CD4-positive, alpha-beta T cell (primary cell): ENCODE measurements around the gene ADCY2. TPM values are rescaled to one million over a fixed set of nuclear protein-coding genes. Genes with fewer than 3 reads are reported as not detected.

Experiments used
- ATAC-seq: fragments of 200-7000 bp; cut with Tn5 transposase; one replicate; pipeline ENCODE4 v1.10.0; 2022; ENCODE audit warnings: mild to moderate bottlenecking; ENCODE audit not compliant: poor library complexity
- CTCF ChIA-PET: fragments of 350-600 bp; sonication (Branson Sonifier 250); formaldehyde crosslinking; loops from one replicate; lab custom pipeline; 2021; ENCODE audit warnings: antibody characterized with exemption, inconsistent platforms; lab: Charles Lee
- POLR2A ChIA-PET: fragments of 350-600 bp; sonication (Branson Sonifier 250); formaldehyde crosslinking; loops from one replicate; lab custom pipeline; 2021; ENCODE audit warnings: antibody characterized with exemption, inconsistent platforms; lab: Charles Lee
- DNase-seq, 14 experiments: peaks; one replicate each; pipeline ENCODE4 v3.0.0-alpha.2; 2013 to 2020; ENCODE audit warnings: mixed read lengths in 2 of 14
- H3K27ac ChIP-seq, 2 donors: one replicate each; pipeline versions ENCODE4 v1.5.1 to v1.7.0; 2013; ENCODE audit warnings: low read length in 2 of 2, low read depth in 1 of 2, mild to moderate bottlenecking in 1 of 2
- H3K27me3 ChIP-seq, 2 experiments: 1 replicate in 1 of 2; 2 replicates in 1 of 2; pipeline versions ENCODE4 v1.6.1 to v1.7.0; 2013; ENCODE audit warnings: low read length in 2 of 2, control low read depth in 1 of 2, mild to moderate bottlenecking in 1 of 2, moderate library complexity in 1 of 2; ENCODE audit not compliant: insufficient read depth in 2 of 2, control insufficient read depth in 1 of 2
- H3K36me3 ChIP-seq: one replicate; pipeline ENCODE4 v1.6.1; 2013; ENCODE audit warnings: low read length, control low read depth; ENCODE audit not compliant: insufficient read depth
- H3K4me1 ChIP-seq: one replicate; pipeline ENCODE4 v1.6.1; 2013; ENCODE audit warnings: low read length, control low read depth; ENCODE audit not compliant: insufficient read depth
- H3K4me3 ChIP-seq: one replicate; pipeline ENCODE4 v1.5.1; 2013; ENCODE audit warnings: mild to moderate bottlenecking, low read length, moderate library complexity
- H3K9me3 ChIP-seq, 2 experiments: 1 replicate in 1 of 2; 2 replicates in 1 of 2; pipeline versions ENCODE4 v1.6.1 to v1.7.0; 2013; ENCODE audit warnings: low read length in 2 of 2, mild to moderate bottlenecking in 2 of 2, control low read depth in 1 of 2, moderate library complexity in 1 of 2; ENCODE audit not compliant: control insufficient read depth in 1 of 2, insufficient read depth in 1 of 2
- H3K27ac Mint-ChIP-seq: one replicate; pipeline ENCODE4 v1.8.0; 2020; ENCODE audit warnings: mixed read lengths
- H3K27me3 Mint-ChIP-seq: one replicate; pipeline ENCODE4 v1.8.0; 2021; ENCODE audit warnings: mixed read lengths
- H3K36me3 Mint-ChIP-seq: one replicate; pipeline ENCODE4 v1.8.0; 2021; ENCODE audit warnings: low read depth, mixed read lengths
- H3K4me1 Mint-ChIP-seq: one replicate; pipeline ENCODE4 v1.8.0; 2021; ENCODE audit warnings: low read depth, mixed read lengths
- H3K4me3 Mint-ChIP-seq: one replicate; pipeline ENCODE4 v1.8.0; 2020; ENCODE audit warnings: mild to moderate bottlenecking, mixed read lengths
- H3K9me3 Mint-ChIP-seq: one replicate; pipeline ENCODE4 v1.8.0; 2020; ENCODE audit warnings: mixed read lengths
- CTCF ChIP-seq: fragments of 200-600 bp; IDR thresholded peaks from one replicate; pipeline ENCODE4 v1.8.0; 2022; ENCODE audit warnings: antibody characterized with exemption, mild to moderate bottlenecking
- intact Hi-C, 2 experiments: fragments of 100-400 bp; cut with DNase I in 1 of 2; cut with micrococcal nuclease in 1 of 2; formaldehyde crosslinking; loops; one replicate each; pipeline versions ENCODE4 v1.15.1 to v1.9.0; 2023 to 2025; cut with DNase I, micrococcal nuclease
- total RNA-seq, 174 experiments: library from RNA in 2 of 174; stranded (reverse) in 2 of 174; gene quantifications; one replicate each; pipeline ENCODE4 v1.2.3 and lab custom pipeline; 2021 to 2026

The ADCY2 gene
- total RNA-seq, 2 experiments from 2014 or later: not detected

GRCh38 chr5:7741415-7742065, 345.6 kb downstream of the ADCY2 start:
- H3K36me3 ChIP-seq: no peaks in the 10 kb centered on the region
- POLR2A ChIA-PET: no interaction called here
- CTCF ChIA-PET: no interaction called here
- H3K9me3 Mint-ChIP-seq: no peaks in the 10 kb centered on the region
- no peak overlapping the region for H3K27ac Mint-ChIP-seq
- no peak overlapping the region for H3K27ac ChIP-seq
- H3K4me3 ChIP-seq: no peak overlapping the region
- H3K27me3 ChIP-seq: no peaks in the 10 kb centered on the region
- no peak for TF ChIP-seq CTCF
- no peaks in the 10 kb centered on the region for H3K4me1 ChIP-seq
- no peaks in the 10 kb centered on the region for H3K36me3 Mint-ChIP-seq
- DNase-seq (no peak), ATAC-seq (no peak)
- no peaks in the 10 kb centered on the region for H3K4me1 Mint-ChIP-seq
- no peaks in the 10 kb centered on the region for H3K9me3 ChIP-seq
- intact Hi-C loops: no loop called here
- H3K4me3 Mint-ChIP-seq: no peak overlapping the region
- peaks cover 5% of the 10 kb centered on the region for H3K27me3 Mint-ChIP-seq

- DNase-seq: no peak
- Histone ChIP-seq H3K27ac (no peak overlapping the region), H3K36me3 (no peaks in the 10 kb centered on the region), H3K27me3 (no peaks in the 10 kb centered on the region), H3K4me3 (no peak overlapping the region), H3K9me3 (no peaks in the 10 kb centered on the region), H3K4me1 (no peaks in the 10 kb centered on the region)
- CTCF ChIA-PET: no interaction called here
- intact Hi-C loops: no loop called here
- no peak overlapping the region for H3K4me3 Mint-ChIP-seq
- H3K9me3 Mint-ChIP-seq: no peaks in the 10 kb centered on the region
- peaks cover 9% of the 10 kb centered on the region for H3K27me3 Mint-ChIP-seq
- no peak for TF ChIP-seq CTCF
- ATAC-seq: no peak
- H3K4me1 Mint-ChIP-seq: no peaks in the 10 kb centered on the region
- no peaks in the 10 kb centered on the region for H3K36me3 Mint-ChIP-seq
- POLR2A ChIA-PET: no interaction called here
- H3K27ac Mint-ChIP-seq: no peak overlapping the region
Observed at GRCh38 chr5:7742241-7742656, 346.3 kb downstream of the ADCY2 start.

GRCh38 chr5:7745882-7746610, 350.1 kb downstream of the ADCY2 start:
- Mint-ChIP-seq H3K27me3 (peaks cover 7% of the 10 kb centered on the region), H3K36me3 (no peaks in the 10 kb centered on the region), H3K4me3 (no peak overlapping the region), H3K27ac (no peak overlapping the region), H3K9me3 (no peaks in the 10 kb centered on the region), H3K4me1 (no peaks in the 10 kb centered on the region)
- POLR2A ChIA-PET: no interaction called here
- H3K9me3 ChIP-seq: no peaks in the 10 kb centered on the region
- H3K36me3 ChIP-seq: no peaks in the 10 kb centered on the region
- no peak overlapping the region for H3K27ac ChIP-seq
- CTCF ChIA-PET: no interaction called here
- peak; percentile 56 for TF ChIP-seq CTCF
- intact Hi-C loops: loop anchor here (5.0 kb wide), 2 partner anchors 964 to 979 kb away; no protein-coding TSS in a partner anchor
- no peaks in the 10 kb centered on the region for H3K4me1 ChIP-seq
- H3K4me3 ChIP-seq: no peak overlapping the region
- DNase-seq (peak in 10 of 14 experiments; percentile 7 to 56 (median 20)), ATAC-seq (no peak)
- H3K27me3 ChIP-seq: no peaks in the 10 kb centered on the region
